ENCODE measurements around the gene OSBP.
"Not testable (repeated sequence)": the region's sequence is repeated elsewhere in the genome, so short reads cannot be mapped to it uniquely, and the experiment has no call there.

The OSBP gene

GRCh38 chr11:59615637-59616395, at the start of gene OSBP:
TSS of gene OSBP (minus strand) at chr11:59615774. CDS start at chr11:59615664, 110 bp downstream.
- DNase-seq = peak; percentile 99

- no peak for DNase-seq
Measured at GRCh38 chr11:59660621-59661020, 45.0 kb upstream of the OSBP start.

GRCh38 chr11:59659981-59660380, 44.4 kb upstream of the OSBP start:
- DNase-seq = no peak

GRCh38 chr11:59658036-59658435, 42.5 kb upstream of the OSBP start:
- no peak for DNase-seq

- DNase-seq = no peak
Measured at GRCh38 chr11:59654893-59655292, 39.3 kb upstream of the OSBP start.

- no peak for DNase-seq
Measured at GRCh38 chr11:59647245-59647980, 31.8 kb upstream of the OSBP start.

- DNase-seq = no peak
Measured at GRCh38 chr11:59644528-59644927, 29.0 kb upstream of the OSBP start.

GRCh38 chr11:59643390-59643789, 27.8 kb upstream of the OSBP start:
- no peak for DNase-seq

- DNase-seq = no peak
Measured at GRCh38 chr11:59641156-59641555, 25.6 kb upstream of the OSBP start.

GRCh38 chr11:59630493-59630892, 14.9 kb upstream of the OSBP start:
- DNase-seq = no peak

GRCh38 chr11:59629996-59630395, 14.4 kb upstream of the OSBP start:
- DNase-seq = no peak

GRCh38 chr11:59626969-59627368, 11.4 kb upstream of the OSBP start:
- not testable (repeated sequence) for DNase-seq

- no peak for DNase-seq
Measured at GRCh38 chr11:59625703-59626102, 10.1 kb upstream of the OSBP start.

GRCh38 chr11:59617876-59618275, 2.3 kb upstream of the OSBP start:
- no peak for DNase-seq

GRCh38 chr11:59616396-59616982, 915 bp upstream of the OSBP start:
- no peak for DNase-seq

GRCh38 chr11:59615120-59615636, 396 bp downstream of the OSBP start:
- no peak for DNase-seq

GRCh38 chr11:59614277-59615119, 1.1 kb downstream of the OSBP start:
- DNase-seq = no peak

- DNase-seq = no peak
Measured at GRCh38 chr11:59611570-59612565, 3.7 kb downstream of the OSBP start.

GRCh38 chr11:59610289-59610688, 5.3 kb downstream of the OSBP start:
- no peak for DNase-seq

- no peak for DNase-seq
Measured at GRCh38 chr11:59607703-59608454, 7.7 kb downstream of the OSBP start.

- no peak for DNase-seq
Measured at GRCh38 chr11:59602432-59602831, 13.1 kb downstream of the OSBP start.

Data from right forelimb (tissue), 1 donor.